Stimulated activated CD4-positive, alpha-beta T cell treated with anti-CD3 and anti-CD28 coated beads, Interleukin-2, amount 100 ng/mL, for 4 hours (primary cell): Measurements from ENCODE around the gene ZNF789.
"Not testable (repeated sequence)": the region's sequence is repeated elsewhere in the genome, so short reads cannot be mapped to it uniquely, and the experiment has no call there.

Source experiments
- DNase-seq: peaks from one replicate; pipeline ENCODE4 v3.0.0-alpha.2; 2020; ENCODE audit warnings: low read depth

Gene ZNF789

DNA sequence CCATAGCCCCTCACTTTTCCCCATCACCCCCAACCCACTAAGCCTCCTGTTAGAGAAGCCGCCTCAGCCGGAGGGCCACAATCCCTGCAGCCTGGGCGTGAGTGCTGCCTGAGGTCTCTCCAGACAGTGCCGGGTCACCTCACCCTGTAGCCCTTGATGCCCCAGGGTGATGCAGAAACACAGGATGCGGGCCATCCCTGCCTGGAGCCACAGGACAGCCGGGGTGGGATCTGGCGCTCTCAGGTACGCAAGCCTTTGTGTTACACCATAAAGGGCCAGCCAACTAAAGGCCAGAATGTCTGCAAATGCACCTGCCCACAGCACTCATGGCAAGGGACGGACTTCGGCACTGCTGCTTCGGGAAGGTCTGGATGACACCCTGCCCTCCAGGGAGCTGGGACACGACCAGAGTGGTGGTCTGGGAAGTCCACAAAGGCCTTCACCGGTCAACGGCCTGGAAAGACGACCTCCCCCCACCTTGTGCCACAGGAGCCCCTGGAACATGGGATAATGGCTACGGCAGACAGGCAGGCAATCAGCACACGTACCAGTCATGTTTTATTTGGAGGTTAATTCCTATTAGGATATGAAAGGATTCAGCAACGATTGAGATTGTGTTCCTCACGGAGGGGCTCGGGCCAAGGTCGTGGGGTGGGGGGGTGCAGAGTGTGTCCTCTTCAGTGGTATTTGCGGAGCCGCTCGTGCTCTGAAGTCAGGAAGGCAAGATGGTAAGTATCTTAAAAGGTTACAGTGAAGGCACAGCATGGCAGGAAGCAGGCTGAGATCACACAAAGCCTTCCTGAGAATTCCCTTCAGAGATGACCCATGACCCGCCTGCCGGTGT lies 14.8 kb upstream of the ZNF789 start:
- no peak for DNase-seq

DNA sequence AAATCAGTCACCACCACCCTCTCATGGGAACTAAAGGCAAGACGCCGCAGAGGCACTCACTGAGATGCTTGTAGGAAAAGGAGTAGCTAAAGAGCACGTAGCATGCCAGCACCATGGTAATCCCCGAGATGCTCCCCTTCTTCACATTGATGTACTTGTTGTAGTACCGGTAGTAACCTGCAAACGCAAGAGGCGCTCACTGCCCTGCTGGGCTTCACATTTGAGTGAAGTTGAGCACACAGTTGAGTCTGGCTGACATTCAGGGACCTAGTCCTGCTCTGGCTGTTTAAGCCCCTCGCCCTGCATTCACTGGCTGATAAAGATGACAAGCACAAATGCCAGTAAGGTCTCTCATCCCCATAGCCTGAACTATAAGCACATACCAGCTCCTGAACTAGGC lies 13.6 kb upstream of the ZNF789 start:
- DNase-seq: no peak

DNA sequence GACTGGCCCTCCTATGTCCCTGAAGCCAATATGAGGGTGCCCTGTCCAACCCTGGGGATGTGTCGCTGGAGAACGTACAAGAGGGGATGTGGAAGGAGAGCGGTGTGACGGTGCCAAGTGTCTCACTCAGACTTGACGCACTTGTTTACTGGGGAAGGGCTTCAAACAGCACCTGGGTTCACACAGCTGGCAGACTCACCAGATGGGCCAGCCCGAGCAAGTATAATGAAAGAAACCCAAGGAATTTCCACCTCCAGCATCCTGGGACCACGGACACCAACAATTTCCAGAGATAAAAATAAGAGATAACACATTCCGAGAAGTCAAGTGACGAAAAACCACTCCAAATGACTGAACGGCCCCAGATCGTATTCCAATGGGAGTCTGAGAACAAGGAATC lies 12.0 kb upstream of the ZNF789 start:
- no peak for DNase-seq

DNA sequence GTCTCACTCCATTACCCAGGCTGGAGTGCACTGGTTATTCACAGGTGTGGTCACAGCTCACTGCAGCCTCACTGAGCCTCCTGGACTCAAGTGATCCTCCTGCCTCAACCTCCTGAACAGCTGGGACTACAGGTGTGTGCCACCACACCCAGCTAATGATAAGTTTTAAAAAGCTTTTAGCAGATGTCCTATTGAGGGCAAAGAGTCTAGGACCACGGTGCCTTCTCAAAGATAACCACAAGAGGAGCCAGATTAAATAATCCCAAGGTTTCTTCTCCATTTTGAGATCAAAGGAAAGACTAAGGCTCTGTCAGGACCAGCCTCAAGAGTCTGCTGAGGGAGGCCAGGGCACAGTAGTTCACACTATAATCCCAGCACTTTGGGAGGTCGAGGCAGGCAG lies 11.5 kb upstream of the ZNF789 start:
- DNase-seq: no peak

DNA sequence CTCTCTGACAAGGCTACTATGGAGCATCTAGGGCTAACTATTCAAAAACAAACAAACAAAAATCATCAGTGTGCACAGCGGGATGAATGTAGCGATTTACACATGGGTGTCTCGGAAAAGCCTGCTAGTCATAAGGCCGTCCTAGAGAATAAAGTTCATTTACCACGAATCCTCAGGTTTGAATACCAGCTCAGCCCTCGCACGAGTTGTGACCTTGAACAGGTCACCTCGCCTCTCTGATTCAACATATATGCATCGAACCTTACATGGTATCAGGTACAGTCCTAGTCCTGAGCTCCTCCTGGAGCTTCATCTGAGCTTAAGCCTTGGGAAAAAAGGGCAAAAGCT lies 7.3 kb upstream of the ZNF789 start:
- no peak for DNase-seq

DNA sequence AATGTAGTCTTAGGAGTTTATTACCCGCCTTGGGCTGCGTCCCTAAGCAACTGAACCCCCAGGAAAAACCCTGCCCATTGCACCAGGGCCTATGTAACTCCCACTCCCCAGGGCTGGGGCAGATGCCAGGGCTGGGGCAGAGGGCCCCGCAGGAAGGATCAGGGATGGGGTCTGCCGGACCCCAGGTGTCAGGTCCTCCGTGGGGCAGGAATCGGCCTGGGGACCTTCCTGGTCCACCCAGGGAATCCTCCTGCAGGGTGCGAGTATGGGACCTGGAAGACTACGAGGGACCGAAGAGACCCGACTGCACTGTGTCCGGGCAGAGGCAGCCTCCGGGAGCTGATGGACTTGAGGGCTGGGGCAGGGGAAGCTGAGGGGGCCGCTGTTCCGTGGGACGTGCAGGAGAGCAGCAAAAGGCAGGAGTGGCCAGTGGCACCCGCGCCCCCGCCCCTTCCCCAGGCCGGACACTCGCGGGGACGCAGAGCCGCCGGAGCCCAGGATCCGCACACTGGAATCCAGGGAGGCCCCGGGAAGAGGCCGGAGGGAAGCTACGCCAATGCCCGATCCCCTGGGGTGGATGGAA lies 4.3 kb upstream of the ZNF789 start:
- DNase-seq: no peak

DNA sequence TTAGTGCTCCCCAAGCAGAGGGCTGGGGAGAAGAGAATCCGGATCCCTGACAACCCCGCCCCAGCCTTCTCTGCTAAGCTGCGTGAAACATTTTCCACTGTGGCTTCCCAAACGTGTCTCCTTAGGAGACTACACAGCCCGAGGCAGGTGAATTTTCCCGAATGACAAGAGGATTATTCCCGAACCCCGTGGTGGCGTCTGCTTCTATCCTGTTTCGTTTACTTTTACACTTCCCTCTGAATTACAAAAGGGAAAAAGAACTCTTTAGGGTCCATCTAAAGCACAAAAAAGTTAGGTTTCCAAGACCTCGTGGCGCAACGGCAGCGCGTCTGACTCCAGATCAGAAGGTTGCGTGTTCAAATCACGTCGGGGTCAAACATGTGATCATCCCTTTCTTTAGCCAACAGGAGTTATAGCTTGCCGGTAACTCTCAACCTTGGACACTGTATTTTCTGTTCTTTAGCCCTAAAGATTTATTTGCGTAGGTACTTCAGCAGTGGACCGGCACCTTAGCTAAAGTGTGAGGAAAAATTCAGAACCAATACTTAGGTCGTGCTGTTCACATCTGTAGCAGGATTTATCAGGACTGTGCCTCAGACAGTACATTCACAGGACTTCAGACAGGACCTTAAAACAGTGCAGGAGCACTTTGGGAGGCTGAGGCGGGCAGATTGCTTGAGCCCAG lies 3.2 kb upstream of the ZNF789 start:
- DNase-seq: no peak

DNA sequence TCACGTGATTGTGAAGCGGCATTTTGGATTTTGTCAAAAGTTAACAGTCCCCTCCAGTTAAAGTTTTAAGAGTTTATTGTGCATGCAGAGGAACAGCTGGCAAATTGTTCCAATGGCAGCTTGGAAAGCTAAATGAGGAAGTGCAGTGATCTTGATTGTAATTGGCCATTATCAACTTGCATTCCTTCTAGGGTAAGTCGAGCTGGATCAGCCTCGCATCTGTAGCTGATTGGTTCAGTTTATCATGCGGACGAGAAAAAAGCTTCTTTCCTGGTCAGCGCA lies 566 bp downstream of the ZNF789 start:
- DNase-seq: no peak

DNA sequence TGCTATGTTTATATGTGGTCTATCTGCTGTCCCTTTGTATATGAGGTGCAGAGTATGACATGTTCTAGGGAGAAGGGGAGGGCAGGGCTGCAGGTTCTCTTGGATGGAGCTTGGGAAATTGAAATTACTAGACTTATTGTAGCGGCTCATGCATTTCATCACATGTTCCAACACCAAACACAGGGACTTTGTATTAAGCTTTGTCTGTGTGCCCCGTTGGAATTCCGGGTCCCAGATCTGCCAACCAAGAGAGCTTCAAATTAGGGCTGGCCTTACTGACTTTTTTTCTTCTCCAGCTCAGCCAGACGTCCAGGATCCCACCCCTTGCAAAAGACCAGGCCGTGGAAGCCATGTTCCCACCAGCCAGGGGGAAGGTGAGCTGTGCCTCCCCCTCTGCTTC lies 3.4 kb downstream of the ZNF789 start:
- no peak for DNase-seq

DNA sequence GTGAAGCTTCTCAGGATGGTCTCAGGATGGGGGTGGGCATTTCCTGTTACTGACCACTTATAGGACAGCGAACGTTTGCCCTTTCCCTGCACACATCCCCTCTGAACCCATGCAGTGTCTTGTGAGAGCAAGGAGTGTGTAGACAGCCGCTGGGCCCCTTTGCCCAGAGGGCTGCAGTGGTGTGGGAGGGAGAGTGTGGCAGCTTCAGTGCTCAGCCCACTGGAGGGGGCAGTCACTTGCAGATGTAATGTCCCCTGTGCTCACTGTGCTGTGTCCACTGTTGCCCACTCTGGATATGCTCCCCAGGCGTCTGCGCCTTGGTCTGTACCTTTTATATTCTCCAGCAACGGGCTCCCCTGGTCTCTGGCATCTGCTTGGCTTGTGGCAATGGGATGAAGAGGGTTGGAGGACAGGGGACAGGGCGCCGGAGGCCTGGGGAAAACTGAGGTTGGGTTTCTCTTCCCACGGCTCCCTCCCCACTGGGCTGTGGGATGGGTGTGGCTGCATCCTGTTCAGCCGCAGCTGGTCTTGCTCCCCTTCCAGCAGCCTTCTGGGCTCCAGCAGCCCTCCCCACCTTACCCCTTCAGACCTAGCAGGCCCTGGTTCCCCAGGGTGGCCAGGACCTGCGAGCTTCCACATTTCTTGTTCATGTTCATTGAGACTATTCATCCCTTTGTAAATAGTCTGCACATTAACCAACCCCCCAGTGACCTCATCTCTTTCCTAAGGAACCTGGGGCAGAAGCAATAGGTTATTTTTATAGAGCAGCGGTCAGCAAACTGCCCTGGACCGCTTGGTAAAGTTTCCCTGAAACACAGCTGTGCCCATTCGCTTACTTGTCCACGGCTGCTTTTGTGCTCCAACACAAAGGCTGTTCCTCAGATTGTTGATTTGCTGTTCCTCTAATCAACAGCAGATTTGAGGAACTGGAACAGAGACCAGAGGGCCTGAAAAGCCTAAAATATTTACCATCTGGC lies 6.1 kb downstream of the ZNF789 start:
- DNase-seq: no peak

DNA sequence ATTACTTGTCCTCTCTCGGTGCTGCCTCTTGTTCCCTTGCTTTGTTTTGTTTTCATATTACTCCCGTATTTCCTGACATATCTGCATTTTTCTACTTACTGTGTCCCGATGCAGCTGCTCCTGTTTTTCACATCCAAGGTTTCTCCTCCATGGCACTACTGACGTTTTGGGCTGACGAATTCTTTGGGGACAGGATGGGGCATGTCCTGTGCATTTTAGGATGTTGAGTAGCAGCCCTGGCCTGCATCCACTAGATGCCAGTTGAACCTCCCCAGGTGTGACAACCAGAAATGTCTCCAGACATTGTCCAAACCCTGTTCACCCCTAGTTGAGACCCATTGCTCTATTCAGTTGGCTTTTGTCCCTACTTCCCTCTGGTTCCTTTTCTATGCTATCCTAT lies 12.4 kb downstream of the ZNF789 start:
- no peak for DNase-seq

DNA sequence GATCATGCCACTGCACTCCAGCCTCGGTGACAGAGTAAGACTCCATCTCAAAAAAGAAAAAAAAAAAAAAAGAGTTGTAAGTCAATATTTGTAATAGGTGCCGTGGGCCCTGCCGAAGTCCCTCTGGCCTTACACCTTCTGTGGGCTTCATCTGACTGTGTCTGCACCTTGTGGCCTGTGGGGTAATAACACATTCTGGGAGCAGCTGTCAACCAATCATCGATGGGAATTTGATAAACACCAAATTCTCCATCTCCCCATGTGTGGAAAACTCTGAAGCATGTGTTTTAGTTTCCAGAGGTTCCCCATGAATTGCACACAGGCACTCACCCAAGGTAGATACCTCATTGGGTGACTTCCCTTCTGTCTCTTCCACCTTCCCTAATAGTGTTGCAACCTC lies 16.5 kb downstream of the ZNF789 start:
- DNase-seq: no peak

DNA sequence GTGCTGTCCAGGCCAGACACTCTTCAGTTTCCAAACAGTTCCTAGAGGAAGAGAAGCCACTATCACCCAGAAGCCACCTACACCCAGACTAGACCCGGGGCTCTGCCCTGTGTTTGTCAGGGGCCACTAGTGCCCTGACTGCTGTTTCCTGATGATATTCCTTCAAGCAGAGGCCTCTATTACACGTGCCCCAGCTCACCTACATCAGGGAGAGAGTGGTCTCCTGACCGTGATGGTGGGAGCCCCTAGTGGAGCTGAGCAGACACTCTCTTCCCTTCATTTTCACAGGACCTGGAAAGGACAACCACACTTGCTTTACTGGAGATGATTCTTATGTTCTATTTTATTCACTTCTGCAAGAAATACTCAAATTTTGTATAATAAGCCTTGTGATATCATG lies 18.2 kb downstream of the ZNF789 start:
- no peak for DNase-seq

DNA sequence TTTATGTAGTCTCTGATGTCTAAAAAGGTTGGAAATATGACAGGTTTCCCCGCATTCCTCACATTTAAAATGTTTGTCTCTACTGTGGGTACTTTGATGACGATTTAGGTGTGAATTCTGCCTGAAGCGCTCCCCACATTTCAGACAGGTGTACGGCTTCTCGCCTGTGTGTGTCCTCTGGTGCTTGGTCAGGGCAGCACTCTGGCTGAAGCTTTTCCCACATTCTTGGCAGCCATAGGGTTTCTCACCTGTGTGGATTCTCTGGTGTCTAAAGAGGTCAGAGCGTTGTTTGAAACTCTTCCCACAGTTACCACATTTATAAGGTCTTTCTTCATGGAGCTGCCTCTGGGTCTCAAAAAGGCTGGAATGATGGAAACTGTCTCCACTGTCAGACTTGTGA lies 21.1 kb downstream of the ZNF789 start:
- no peak for DNase-seq

DNA sequence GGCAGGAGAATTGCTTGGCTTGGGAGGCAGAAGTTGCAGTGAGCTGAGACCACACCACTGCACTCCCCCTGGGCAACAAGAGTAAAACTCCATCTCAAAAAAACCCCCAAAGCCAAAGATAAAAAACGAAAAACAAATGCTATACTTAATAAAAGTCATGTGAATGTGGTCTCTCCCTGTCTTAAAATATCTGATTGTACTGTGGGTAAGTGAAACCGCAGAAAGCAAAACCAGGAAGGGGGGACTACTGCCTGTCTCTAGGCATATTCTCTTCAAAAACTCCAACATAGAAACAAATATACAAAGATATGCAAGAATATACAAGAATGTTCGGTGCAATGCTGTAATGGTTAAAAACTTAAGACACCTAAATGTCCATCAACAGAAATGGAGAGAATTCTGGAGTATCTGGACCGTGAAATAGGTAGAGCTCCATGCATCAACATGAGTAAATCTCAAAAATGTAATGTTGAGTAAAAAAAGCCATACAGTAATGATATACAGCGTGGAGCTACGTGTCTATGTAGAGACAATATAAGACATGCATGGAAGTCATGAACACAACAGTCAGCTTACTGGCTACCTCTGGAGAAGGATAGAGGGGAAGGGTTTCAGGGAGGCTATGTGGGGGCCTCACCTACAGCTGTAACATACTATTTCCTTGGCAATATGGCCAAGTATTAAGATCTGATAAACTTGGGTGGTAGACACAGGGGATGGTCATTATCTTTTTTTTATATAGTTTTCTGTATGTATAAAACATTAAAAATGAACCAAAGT lies 25.3 kb downstream of the ZNF789 start:
- DNase-seq: no peak

DNA sequence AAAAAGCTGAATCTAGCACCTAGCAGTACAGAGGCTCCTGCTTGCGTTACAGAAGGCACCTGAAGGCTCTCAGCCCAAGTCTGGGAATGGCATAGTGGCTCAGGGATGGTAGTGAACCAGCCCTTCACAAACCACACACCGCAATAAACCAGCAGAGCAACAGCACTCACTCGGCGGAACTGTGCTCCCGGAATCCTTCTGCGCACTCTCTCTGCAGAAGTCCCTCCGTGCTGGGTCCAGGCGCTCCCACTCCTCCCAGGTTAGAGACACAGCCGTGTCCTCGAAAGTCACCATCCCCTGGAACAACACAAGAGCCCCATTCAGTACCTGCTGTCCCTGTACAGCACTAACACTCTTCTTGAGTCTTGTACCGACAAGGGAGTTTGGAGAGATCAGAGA lies 25.9 kb downstream of the ZNF789 start:
- DNase-seq: no peak

DNA sequence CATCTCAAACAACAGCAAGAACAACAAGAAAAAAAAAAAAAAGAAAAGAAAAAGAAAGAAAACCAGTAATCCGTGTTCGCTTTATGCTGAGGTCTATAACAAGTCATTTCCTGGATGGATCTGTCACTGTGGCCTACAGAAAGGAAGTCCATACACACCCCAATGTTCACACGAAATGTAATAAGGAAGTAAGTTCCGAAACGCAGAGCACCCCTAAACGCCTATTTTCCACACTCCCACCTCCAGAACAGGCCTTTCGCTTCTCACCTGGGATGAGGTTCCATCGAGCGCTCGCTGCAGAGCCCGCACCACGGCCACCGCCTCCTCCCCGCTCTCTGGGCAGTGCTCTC lies 26.7 kb downstream of the ZNF789 start:
- no peak for DNase-seq

DNA sequence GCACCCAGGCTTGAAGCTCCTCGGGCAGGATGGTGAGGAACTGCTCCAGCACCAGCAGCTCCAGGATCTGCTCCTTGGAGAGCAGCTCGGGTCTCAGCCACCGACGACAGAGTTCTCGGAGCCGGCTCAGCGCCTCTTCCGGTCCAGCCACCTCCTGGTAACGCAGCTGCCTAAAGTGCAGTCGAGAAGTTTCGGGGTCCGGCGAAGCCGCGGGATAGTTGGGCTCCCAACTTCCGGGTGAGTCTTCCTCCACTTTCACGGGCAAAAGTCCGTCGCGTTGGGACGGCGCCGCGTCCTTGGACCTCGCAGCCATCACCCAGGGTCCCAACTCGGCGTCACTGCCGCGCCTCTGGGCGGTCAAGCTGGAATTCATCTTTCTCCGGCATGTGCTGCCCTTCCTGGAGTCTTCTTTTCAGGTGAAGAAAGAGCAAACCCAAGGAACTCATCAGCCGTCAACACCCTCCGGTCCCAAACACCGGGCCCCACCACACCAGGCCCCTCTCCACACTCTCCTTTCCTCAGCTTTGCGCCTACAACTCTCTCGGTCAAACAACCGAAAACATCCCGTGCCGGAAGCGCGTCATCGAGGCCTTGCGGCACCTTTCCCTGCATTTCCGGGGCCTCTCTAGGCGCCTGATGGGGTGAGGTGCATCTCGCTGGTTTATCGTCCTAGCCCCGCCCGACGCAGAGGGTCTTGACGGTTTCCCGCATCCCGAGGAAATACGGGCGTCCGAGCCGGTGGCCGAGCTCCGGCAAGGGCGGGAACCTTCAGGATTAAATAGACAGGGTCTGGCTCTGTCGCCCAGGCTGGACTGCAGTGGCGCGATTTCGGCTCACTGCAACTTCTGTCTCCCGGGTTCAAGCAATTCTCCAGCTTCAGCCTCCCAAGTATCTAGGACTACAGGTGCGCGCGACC lies 27.3 kb downstream of the ZNF789 start, which contains the start of gene ZNF394:
Gene ZNF394, minus strand, starts transcription at position 561 of the 916 bp plus-strand sequence. Its CDS starts 188 bp downstream, at position 373.
- DNase-seq: peak; percentile 85

DNA sequence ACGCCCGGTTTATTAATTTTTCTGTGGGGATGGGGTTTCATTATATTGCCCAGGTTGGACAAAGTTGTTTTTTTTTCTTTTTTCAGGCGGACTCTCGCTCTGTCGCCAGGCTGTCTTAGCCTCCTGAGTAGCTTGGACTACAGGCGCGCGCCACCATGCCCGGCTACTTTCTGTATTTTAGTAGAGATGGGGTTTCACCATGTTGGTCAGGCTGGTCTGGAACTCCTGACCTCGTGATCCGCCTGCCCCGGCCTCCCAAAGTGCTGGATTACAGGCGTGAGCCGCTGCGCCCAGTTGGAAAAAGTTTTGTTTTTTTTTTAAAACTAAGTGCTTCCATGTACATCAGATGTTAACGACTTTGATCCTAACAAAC lies 27.9 kb downstream of the ZNF789 start:
- DNase-seq: no peak

DNA sequence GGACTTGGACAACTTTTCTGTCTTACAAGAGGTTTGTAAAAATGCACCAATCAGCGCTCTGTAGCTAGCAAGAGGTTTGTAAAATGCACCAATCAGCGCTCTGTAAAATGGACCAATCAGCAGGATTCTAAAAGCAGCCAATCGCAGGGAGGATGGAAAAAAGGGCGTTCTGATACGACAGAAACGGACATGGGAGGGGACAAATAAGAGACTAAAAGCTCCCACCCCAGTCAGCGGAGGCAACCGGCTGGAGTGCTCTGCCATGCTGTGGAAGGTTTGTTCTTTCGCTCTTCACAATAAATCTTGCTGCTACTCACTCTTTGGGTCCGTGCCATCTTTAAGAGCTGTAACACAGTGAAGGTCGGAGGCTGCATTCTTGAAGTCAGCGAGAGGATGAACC lies 28.5 kb downstream of the ZNF789 start:
- not testable (repeated sequence) for DNase-seq

DNA sequence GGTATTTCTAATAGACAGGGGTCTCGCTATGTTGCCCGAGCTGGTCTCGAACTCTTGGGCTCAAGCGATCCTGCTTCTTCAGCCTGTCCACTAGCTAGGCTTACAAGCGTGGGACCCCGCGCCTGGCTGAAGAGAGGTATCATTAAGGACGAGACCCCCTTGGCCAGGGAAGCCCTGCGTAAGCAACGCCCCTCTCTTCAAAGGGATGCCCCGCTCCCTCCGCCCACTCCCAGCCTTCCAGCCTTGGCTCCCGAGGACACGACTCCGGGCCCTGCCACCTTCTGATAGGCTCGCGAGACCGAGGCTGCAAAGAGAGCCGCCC lies 31.6 kb downstream of the ZNF789 start:
- no peak for DNase-seq
